Stomach (tissue), 9 donors: ENCODE results near the gene LPAR3. TPM values are rescaled to one million over a fixed set of nuclear protein-coding genes. Genes with fewer than 3 reads are reported as not detected.

ENCODE experiments used
- DNase-seq, 2 donors: peaks; one replicate each; pipeline versions ENCODE4 v3.0.0 to v3.0.0-alpha.2; 2013 to 2019
- H3K27ac ChIP-seq, 5 donors: fragments of 200-600 bp in 4 of 5; sonication (generic) in 4 of 5; one replicate each; pipeline ENCODE4 v1.5.1; 2013 to 2019; ENCODE audit warnings: mild to moderate bottlenecking in 1 of 5, moderate library complexity in 1 of 5
- H3K27me3 ChIP-seq, 3 donors: fragments of 200-600 bp; sonication (generic); one replicate each; pipeline ENCODE4 v1.5.1; 2017 to 2019; ENCODE audit warnings: mixed run types in 1 of 3
- H3K36me3 ChIP-seq, 4 donors: fragments of 200-600 bp; sonication (generic); 1 replicate in 3 of 4; 2 replicates in 1 of 4; pipeline ENCODE4 v1.5.1; 2016 to 2019
- H3K4me1 ChIP-seq, 4 donors: fragments of 200-600 bp; sonication (generic); one replicate each; pipeline ENCODE4 v1.5.1; 2016 to 2019
- H3K4me3 ChIP-seq, 4 donors: fragments of 200-600 bp; sonication (generic) in 3 of 4; one replicate each; pipeline ENCODE4 v1.5.1; 2016 to 2019; ENCODE audit warnings: mild to moderate bottlenecking in 1 of 4
- H3K9me3 ChIP-seq, 4 donors: fragments of 200-600 bp; sonication (generic); one replicate each; pipeline ENCODE4 v1.5.1; 2016 to 2019
- EP300 ChIP-seq: sonication (generic); formaldehyde crosslinking; IDR thresholded peaks from one replicate; pipeline ENCODE4 v1.6.1; 2017; ENCODE audit warnings: antibody characterized with exemption
- POLR2A ChIP-seq, 4 donors: fragments of 450-650 bp; IDR thresholded peaks; one replicate each; pipeline ENCODE4 v1.6.1; 2016; ENCODE audit warnings: antibody characterized with exemption in 4 of 4, control low read depth in 2 of 4, mild to moderate bottlenecking in 1 of 4, moderate library complexity in 1 of 4
- POLR2AphosphoS5 ChIP-seq, 3 donors: sonication (generic); formaldehyde crosslinking; IDR thresholded peaks; one replicate each; pipeline ENCODE4 v1.6.1; 2016; ENCODE audit warnings: antibody characterized with exemption in 3 of 3
- WGBS, 5 donors: extraction: QIAGEN DNeasy Blood & Tissue Kit in 3 of 5; methylation state at CpG; one replicate each; pipeline versions ENCODE4 v1.1.5 to v1.1.7; 2013 to 2018; 5-methylcytosine and 5-hydroxymethylcytosine counted together
- intact Hi-C: fragments of 100-400 bp; cut with DNase I; formaldehyde crosslinking; loops from one replicate; pipeline ENCODE4 v1.15.1; 2023; ENCODE audit warnings: low total_unique reads
- polyA plus RNA-seq, 3 donors: library from polyadenylated mRNA; stranded (reverse); fragments of 200-250 nt; gene quantifications; one replicate each; pipeline ENCODE4 v1.2.3, GENCODE V29; 2013
- total RNA-seq, 5 donors: library from RNA; depleted of rRNA; stranded (reverse); fragments of >200 nt; gene quantifications; one replicate each; pipeline versions ENCODE4 v1.1.0 to v1.2.3, GENCODE V29; 2014 to 2016
- TF ChIP-seq, protein P1 (sequence below), 7 experiments: fragments of 450-650 bp in 4 of 7; fragments of 200-600 bp in 3 of 7; sonication (generic) in 3 of 7; IDR thresholded peaks; one replicate each; pipeline ENCODE4 v1.5.1; 2016 to 2019; ENCODE audit warnings: antibody characterized with exemption in 7 of 7, control low read depth in 2 of 7, mild to moderate bottlenecking in 1 of 7
- donor health status: healthy with polysubstance abuse.
- donor health status: Bipolar disorder and iron deficiency.
- donor health status: healthy.

Gene LPAR3
- total and polyA plus RNA-seq, 8 donors, result 0.12 to 2.7 (median 1.2) TPM; not detected in 3

DNA sequence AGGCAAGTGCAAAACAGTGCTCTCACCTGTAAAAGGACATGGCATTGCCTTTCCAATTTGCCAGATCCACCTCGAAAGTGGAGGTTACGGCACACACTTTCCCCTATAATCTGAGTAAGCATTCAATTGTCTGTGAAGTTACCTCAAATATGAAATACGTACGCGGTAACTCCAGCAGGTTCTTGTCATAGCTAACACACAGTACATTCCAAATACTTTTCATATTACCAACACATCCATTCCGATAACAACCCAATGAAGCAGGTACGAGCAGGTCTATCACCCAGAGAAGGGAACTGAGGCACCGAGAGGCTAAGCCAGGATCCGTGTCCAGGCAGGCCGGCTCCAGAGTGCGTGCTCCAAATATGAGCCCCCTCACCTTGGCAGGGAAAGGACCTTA lies 46.8 kb upstream of the LPAR3 start:
- no peak for DNase-seq
- WGBS, 5 donors, result 93 to 97% (median 96%) methylated on average over 11 of the region's 11 CpGs
- peaks cover 0 to 9% (median 4%) of the 10 kb centered on the region in 4 donors for H3K4me1 ChIP-seq
- intact Hi-C loops, result loop anchor here (10.0 kb wide), 1 partner anchor 315 kb away; the partner anchor contains the start of gene C1orf52
- TF ChIP-seq POLR2A (IDR thresholded peaks at IDR 0.05) (no peak), POLR2AphosphoS5 (IDR thresholded peaks at IDR 0.05) (no peak), EP300 (no peak)
- TF ChIP-seq, protein P1, sequence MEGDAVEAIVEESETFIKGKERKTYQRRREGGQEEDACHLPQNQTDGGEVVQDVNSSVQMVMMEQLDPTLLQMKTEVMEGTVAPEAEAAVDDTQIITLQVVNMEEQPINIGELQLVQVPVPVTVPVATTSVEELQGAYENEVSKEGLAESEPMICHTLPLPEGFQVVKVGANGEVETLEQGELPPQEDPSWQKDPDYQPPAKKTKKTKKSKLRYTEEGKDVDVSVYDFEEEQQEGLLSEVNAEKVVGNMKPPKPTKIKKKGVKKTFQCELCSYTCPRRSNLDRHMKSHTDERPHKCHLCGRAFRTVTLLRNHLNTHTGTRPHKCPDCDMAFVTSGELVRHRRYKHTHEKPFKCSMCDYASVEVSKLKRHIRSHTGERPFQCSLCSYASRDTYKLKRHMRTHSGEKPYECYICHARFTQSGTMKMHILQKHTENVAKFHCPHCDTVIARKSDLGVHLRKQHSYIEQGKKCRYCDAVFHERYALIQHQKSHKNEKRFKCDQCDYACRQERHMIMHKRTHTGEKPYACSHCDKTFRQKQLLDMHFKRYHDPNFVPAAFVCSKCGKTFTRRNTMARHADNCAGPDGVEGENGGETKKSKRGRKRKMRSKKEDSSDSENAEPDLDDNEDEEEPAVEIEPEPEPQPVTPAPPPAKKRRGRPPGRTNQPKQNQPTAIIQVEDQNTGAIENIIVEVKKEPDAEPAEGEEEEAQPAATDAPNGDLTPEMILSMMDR (IDR thresholded peaks at IDR 0.05), result no peak
- no peaks in the 10 kb centered on the region for H3K36me3 ChIP-seq
- H3K9me3 ChIP-seq, result no peaks in the 10 kb centered on the region
- no peaks in the 10 kb centered on the region for H3K27me3 ChIP-seq
- no peak overlapping the region for H3K4me3 ChIP-seq
- H3K27ac ChIP-seq, result no peak overlapping the region

DNA sequence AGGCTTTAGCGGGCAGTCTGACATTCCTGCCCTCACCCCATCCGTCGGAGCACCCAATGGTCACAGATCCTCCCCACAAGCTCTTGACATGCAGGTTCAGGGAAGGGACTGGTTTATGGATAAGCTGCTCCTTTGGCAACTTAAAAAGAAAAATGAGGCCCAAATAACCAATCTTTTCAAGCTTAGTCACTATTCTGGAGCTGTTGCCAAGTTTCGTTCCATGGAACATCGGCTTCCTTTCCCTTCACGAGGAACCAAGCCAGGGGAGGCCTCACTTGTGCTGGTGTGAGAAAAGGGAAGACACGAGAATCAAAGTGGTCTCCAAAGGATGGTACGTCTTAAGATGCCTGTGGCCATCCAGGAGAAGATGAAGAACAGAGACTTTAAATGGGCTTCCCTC lies 46.1 kb upstream of the LPAR3 start:
- Histone ChIP-seq H3K36me3 (no peaks in the 10 kb centered on the region), H3K27me3 (no peaks in the 10 kb centered on the region), H3K4me1 (peaks cover 0 to 11% (median 2%) of the 10 kb centered on the region in 4 donors), H3K27ac (no peak overlapping the region), H3K4me3 (no peak overlapping the region), H3K9me3 (no peaks in the 10 kb centered on the region)
- TF ChIP-seq POLR2A (IDR thresholded peaks at IDR 0.05) (no peak), EP300 (no peak), POLR2AphosphoS5 (IDR thresholded peaks at IDR 0.05) (no peak)
- TF ChIP-seq, protein P1 (IDR thresholded peaks at IDR 0.05), result no peak
- intact Hi-C loops, result no loop called here
- WGBS, 5 donors, result 74 to 84% (median 79%) methylated on average over 8 of the region's 8 CpGs
- DNase-seq, result no peak

- DNase-seq, result peak in 1 of 2 donors; percentile 88
- H3K27ac ChIP-seq, result no peak overlapping the region
- H3K36me3 ChIP-seq, result no peaks in the 10 kb centered on the region
- no peak overlapping the region for H3K4me3 ChIP-seq
- H3K9me3 ChIP-seq, result no peaks in the 10 kb centered on the region
- WGBS, 5 donors, result 0 to 5% (median 3%) methylated on average over 5 of the region's 5 CpGs
- H3K4me1 ChIP-seq, result peaks cover 0 to 12% (median 2%) of the 10 kb centered on the region in 4 donors
- TF ChIP-seq, protein P1 (IDR thresholded peaks at IDR 0.05), result peak in 5 of 7 experiments; percentile 82 to 87 (median 86)
- TF ChIP-seq POLR2AphosphoS5 (IDR thresholded peaks at IDR 0.05) (peak in 1 of 3 donors; percentile 20), POLR2A (IDR thresholded peaks at IDR 0.05) (no peak)
- H3K27me3 ChIP-seq, result no peaks in the 10 kb centered on the region
- intact Hi-C loops, result no loop called here
Observed at GRCh38 chr1:84936116-84936810, 43.3 kb upstream of the LPAR3 start.

- WGBS, 5 donors, result 68 to 82% (median 77%) methylated on average over 7 of the region's 7 CpGs
- H3K27ac ChIP-seq, result no peak overlapping the region
- H3K9me3 ChIP-seq, result no peaks in the 10 kb centered on the region
- intact Hi-C loops, result no loop called here
- H3K4me1 ChIP-seq, result peaks cover 0 to 12% (median 2%) of the 10 kb centered on the region in 4 donors
- no peaks in the 10 kb centered on the region for H3K36me3 ChIP-seq
- DNase-seq, result no peak
- no peaks in the 10 kb centered on the region for H3K27me3 ChIP-seq
- TF ChIP-seq EP300 (no peak), POLR2A (IDR thresholded peaks at IDR 0.05) (no peak), POLR2AphosphoS5 (IDR thresholded peaks at IDR 0.05) (no peak)
- TF ChIP-seq, protein P1 (IDR thresholded peaks at IDR 0.05), result no peak
- no peak overlapping the region for H3K4me3 ChIP-seq
Observed at GRCh38 chr1:84933011-84933611, 40.1 kb upstream of the LPAR3 start.
